ENCODE data around the gene MED28. TPM values are rescaled to one million over a fixed set of nuclear protein-coding genes. Genes with fewer than 3 reads are reported as not detected.

Gene MED28
- total RNA-seq, result 7.8 and 10.1 TPM in 2 replicates

GRCh38 chr4:17614416-17615299 lies at the start of gene MED28:
Gene MED28 (plus strand): TSS chr4:17614641. CDS start chr4:17614655, 14 bp downstream.

GRCh38 chr4:17576932-17577664 lies 37.3 kb upstream of the MED28 start, which contains the start of gene LAP3:
Gene LAP3 (plus strand): TSS chr4:17577198. CDS start chr4:17577466, 268 bp downstream.

Other genes with a start within 250 kb of the MED28 start
- 19.4 and 22.3 TPM in 2 replicates for gene QDPR, start 102.6 kb upstream of the MED28 start, total RNA-seq
- gene CLRN2, start 99.5 kb upstream of the MED28 start, total RNA-seq, result not detected in 2 replicates
- gene LAP3, start 37.4 kb upstream of the MED28 start, total RNA-seq, result 78.1 and 96.5 TPM in 2 replicates
- 0.05 TPM in 1 of 2 replicates, not detected in the other for gene FAM184B, start 167.0 kb downstream of the MED28 start, total RNA-seq
- gene DCAF16, start 196.1 kb downstream of the MED28 start, total RNA-seq, result 15.7 and 18.6 TPM in 2 replicates
- 2.1 and 20.7 TPM in 2 replicates for gene NCAPG, start 196.3 kb downstream of the MED28 start, total RNA-seq